ENCODE measurements around the gene POLH. TPM values are rescaled to one million over a fixed set of nuclear protein-coding genes. Genes with fewer than 3 reads are reported as not detected.

POLH gene
- total RNA-seq, 1 experiment from 2014 or later: 21.0 TPM

GRCh38 chr6:43579171-43579570 is 3.2 kb downstream of the POLH start:
- no peaks in the 10 kb centered on the region for H3K9me3 ChIP-seq (ENCODE audit: insufficient read depth, low read depth)
- no peaks in the 10 kb centered on the region for H4K20me1 ChIP-seq (ENCODE audit: insufficient read depth)
- no peak overlapping the region for H3K4me2 ChIP-seq
- no peak overlapping the region for H3K27ac ChIP-seq
- peaks cover 16% of the 10 kb centered on the region; the same call in 1 of the 2 replicates for H3F3A ChIP-seq (ENCODE audit: insufficient read depth, low read depth)
- TF ChIP-seq EZH2 (IDR thresholded peaks at IDR 0.05; ENCODE audit: low read depth) (no peak), CTCF (conservative IDR thresholded peaks at IDR 0.05) (no peak)
- H3K36me3 ChIP-seq (ENCODE audit: low read depth): peaks cover 7% of the 10 kb centered on the region
- H3K4me1 ChIP-seq (replicated peaks; ENCODE audit: insufficient read depth): peaks cover 23% of the 10 kb centered on the region
- ChIA-PET POLR2A (ENCODE audit: unreplicated experiment) (interaction anchor here (0.7 kb wide), 1 partner anchor 460 kb away, joined by 4 read pairs; no protein-coding TSS in a partner anchor), CTCF (interaction anchor here (0.6 kb wide), 1 partner anchor 76 kb away, joined by 5 read pairs; no protein-coding TSS in a partner anchor)
- no peaks in the 10 kb centered on the region for H3K9me2 ChIP-seq (ENCODE audit: insufficient read depth)
- BruUV-seq (replicated peaks): no TSS peak
- no peak overlapping the region for H2AFZ ChIP-seq
- H3K27me3 ChIP-seq (ENCODE audit: insufficient read depth, low read depth): no peaks in the 10 kb centered on the region
- H3K4me3 ChIP-seq: no peak overlapping the region
- intact Hi-C loops (cut with micrococcal nuclease; ENCODE audit: unreplicated experiment): no loop called here
- peaks cover 45% of the 10 kb centered on the region for H3K79me2 ChIP-seq (ENCODE audit: low read depth)
- DNase-seq: no peak

GRCh38 chr6:43582911-43583310 is 6.9 kb downstream of the POLH start:
- TF ChIP-seq EZH2 (IDR thresholded peaks at IDR 0.05; ENCODE audit: low read depth) (no peak), CTCF (conservative IDR thresholded peaks at IDR 0.05) (no peak)
- POLR2A ChIA-PET (ENCODE audit: unreplicated experiment): no interaction called here
- Histone ChIP-seq H3F3A (ENCODE audit: insufficient read depth, low read depth) (no peaks in the 10 kb centered on the region), H3K27me3 (ENCODE audit: insufficient read depth, low read depth) (no peaks in the 10 kb centered on the region), H3K27ac (no peak overlapping the region), H4K20me1 (ENCODE audit: insufficient read depth) (no peaks in the 10 kb centered on the region), H3K4me1 (replicated peaks; ENCODE audit: insufficient read depth) (peaks cover 10% of the 10 kb centered on the region; the same call in 1 of the 2 replicates), H3K4me2 (no peak overlapping the region), H3K9me3 (ENCODE audit: insufficient read depth, low read depth) (no peaks in the 10 kb centered on the region), H3K9me2 (ENCODE audit: insufficient read depth) (no peaks in the 10 kb centered on the region), H3K36me3 (ENCODE audit: low read depth) (peaks cover 7% of the 10 kb centered on the region), H2AFZ (no peak overlapping the region), H3K79me2 (ENCODE audit: low read depth) (peaks cover 17% of the 10 kb centered on the region), H3K4me3 (no peak overlapping the region)
- no peak for DNase-seq
- intact Hi-C loops (cut with micrococcal nuclease; ENCODE audit: unreplicated experiment): no loop called here
- BruUV-seq (replicated peaks): no TSS peak
- CTCF ChIA-PET: no interaction called here

- no peak overlapping the region for H3K27ac ChIP-seq
- no peaks in the 10 kb centered on the region for H3K27me3 ChIP-seq (ENCODE audit: insufficient read depth, low read depth)
- no peaks in the 10 kb centered on the region for H3K9me2 ChIP-seq (ENCODE audit: insufficient read depth)
- H3K36me3 ChIP-seq (ENCODE audit: low read depth): peaks cover 7% of the 10 kb centered on the region
- H2AFZ ChIP-seq: no peak overlapping the region
- H3K79me2 ChIP-seq (ENCODE audit: low read depth): no peaks in the 10 kb centered on the region
- ChIA-PET CTCF (no interaction called here), POLR2A (ENCODE audit: unreplicated experiment) (interaction anchor here (0.6 kb wide), 2 partner anchors 68 to 656 kb away, joined by 4 to 5 read pairs; partner anchors contain the start of gene CNPY3)
- no TSS peak for BruUV-seq (replicated peaks)
- DNase-seq: no peak
- no peaks in the 10 kb centered on the region for H4K20me1 ChIP-seq (ENCODE audit: insufficient read depth)
- H3K4me2 ChIP-seq: no peak overlapping the region
- TF ChIP-seq EZH2 (IDR thresholded peaks at IDR 0.05; ENCODE audit: low read depth): no peak
- TF ChIP-seq CTCF (conservative IDR thresholded peaks at IDR 0.05): no peak
- H3K4me1 ChIP-seq (replicated peaks; ENCODE audit: insufficient read depth): no peaks in the 10 kb centered on the region
- H3K4me3 ChIP-seq: no peak overlapping the region
- no peaks in the 10 kb centered on the region for H3F3A ChIP-seq (ENCODE audit: insufficient read depth, low read depth)
- no peaks in the 10 kb centered on the region for H3K9me3 ChIP-seq (ENCODE audit: insufficient read depth, low read depth)
- intact Hi-C loops (cut with micrococcal nuclease; ENCODE audit: unreplicated experiment): no loop called here
Observed at GRCh38 chr6:43584892-43585570, 9.0 kb downstream of the POLH start.
